BJ (cell line): ENCODE results near the gene NCBP1. TPM values are rescaled to one million over a fixed set of nuclear protein-coding genes. Genes with fewer than 3 reads are reported as not detected.

Experiments used
- CTCF ChIA-PET: fragments of 350-600 bp; formaldehyde crosslinking; extraction: SDS; loops from one replicate; lab custom pipeline; 2021; ENCODE audit warnings: antibody characterized with exemption, inconsistent platforms; lab: Yijun Ruan, JAX
- POLR2A ChIA-PET: fragments of 300-600 bp; sonication (Branson Sonifier 250); formaldehyde crosslinking; extraction: SDS; loops from one replicate; lab custom pipeline; 2021; ENCODE audit warnings: antibody characterized with exemption; lab: Charles Lee
- DNase-seq: peaks from one replicate; pipeline ENCODE4 v3.0.0-alpha.2; 2011; ENCODE audit warnings: low read depth
- H3K27me3 ChIP-seq: 2 replicates; pipeline ENCODE4 v1.6.0; 2011; ENCODE audit warnings: low read length; ENCODE audit not compliant: control insufficient read depth, insufficient read depth
- H3K36me3 ChIP-seq: 2 replicates; pipeline ENCODE4 v1.5.1; 2011; ENCODE audit warnings: low read length; ENCODE audit not compliant: control insufficient read depth, insufficient read depth
- H3K4me3 ChIP-seq: 2 replicates; pipeline ENCODE4 v1.5.1; 2011; ENCODE audit warnings: low read depth, mild to moderate bottlenecking, control low read depth, low read length
- CTCF ChIP-seq: IDR thresholded peaks from 2 replicates; pipeline ENCODE4 v1.5.1; 2011; ENCODE audit warnings: low read depth, mild to moderate bottlenecking, control low read depth, inconsistent platforms, low read length, moderate library complexity; ENCODE audit not compliant: insufficient read depth
- polyA plus RNA-seq: library from polyadenylated mRNA; depleted of rRNA; stranded (reverse); fragments of >200 nt; gene quantifications from 2 replicates; pipeline ENCODE4 v1.2.3, GENCODE V29; 2011

The NCBP1 gene
- polyA plus RNA-seq, 1 experiment = 11.0 TPM

DNA sequence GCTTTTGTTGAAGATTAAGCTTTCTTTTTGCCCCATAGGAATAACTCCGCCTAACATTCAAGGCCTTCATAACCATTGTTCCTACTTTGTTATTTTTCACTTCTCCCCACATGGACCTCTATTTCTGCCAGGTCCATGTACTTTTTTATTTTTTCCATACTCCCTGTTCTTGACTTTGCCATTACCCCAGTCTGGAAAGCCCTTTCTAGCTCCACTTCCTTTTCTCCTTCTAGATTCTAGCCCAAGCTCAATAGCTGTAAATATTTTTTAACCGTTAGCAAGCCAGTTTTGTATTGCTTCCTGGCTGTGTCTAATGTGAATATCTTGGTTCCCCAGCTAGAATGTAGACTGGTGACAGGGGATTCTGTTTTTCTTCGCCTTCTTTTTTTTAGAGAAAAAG lies 26.1 kb downstream of the NCBP1 start:
- Histone ChIP-seq H3K27me3 (no peaks in the 10 kb centered on the region), H3K36me3 (peaks cover 18% of the 10 kb centered on the region), H3K4me3 (no peak overlapping the region)
- TF ChIP-seq CTCF = no peak
- DNase-seq = no peak
- CTCF ChIA-PET = interaction anchor here (0.8 to 1.6 kb wide), 2 partner anchors 12 to 20 kb away, joined by 4 to 9 read pairs; no protein-coding TSS in a partner anchor
- POLR2A ChIA-PET = no interaction called here

DNA sequence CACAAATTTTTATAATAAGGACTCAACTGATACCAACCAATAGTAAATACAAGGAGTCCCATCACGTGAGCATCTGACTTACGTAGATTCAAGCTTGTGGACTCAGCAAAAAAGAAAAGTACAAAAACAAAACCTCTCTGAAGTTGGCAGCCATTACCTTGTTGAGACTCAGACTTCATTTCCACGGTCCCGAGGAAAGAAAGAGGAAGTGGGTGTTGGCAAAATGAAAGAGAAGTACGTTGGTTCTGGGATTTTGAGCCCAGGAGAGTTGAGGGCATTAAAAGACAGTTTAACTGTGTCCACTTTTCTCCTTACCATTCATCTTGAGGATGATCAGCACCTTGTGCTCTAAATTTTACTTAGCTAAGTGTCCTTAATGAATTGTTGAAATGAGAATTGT lies 26.7 kb downstream of the NCBP1 start:
- POLR2A ChIA-PET = no interaction called here
- peaks cover 17% of the 10 kb centered on the region for H3K36me3 ChIP-seq
- CTCF ChIA-PET = interaction anchor here (1.6 kb wide), 1 partner anchor 21 kb away, joined by 9 read pairs; no protein-coding TSS in a partner anchor
- TF ChIP-seq CTCF = no peak
- no peak for DNase-seq
- H3K27me3 ChIP-seq = no peaks in the 10 kb centered on the region
- no peak overlapping the region for H3K4me3 ChIP-seq

DNA sequence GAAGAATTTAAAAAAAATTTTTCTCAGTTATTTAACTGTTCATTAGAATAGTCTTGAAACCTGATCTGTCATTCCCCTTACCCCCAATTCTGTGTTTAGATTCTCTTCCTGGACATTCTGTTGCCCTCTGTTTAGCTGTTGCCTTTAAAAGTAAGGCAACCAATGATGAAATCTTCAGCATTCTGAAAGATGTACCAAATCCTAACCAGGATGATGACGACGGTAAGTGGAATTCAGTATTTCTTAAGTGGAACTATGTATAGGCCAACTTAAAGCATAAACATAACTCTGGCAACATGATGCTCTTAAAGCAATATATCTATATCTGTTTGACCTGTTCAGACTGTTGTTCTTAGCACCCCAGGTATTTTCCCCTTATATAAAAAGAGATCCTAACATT lies 27.2 kb downstream of the NCBP1 start:
- no peak for TF ChIP-seq CTCF
- ChIA-PET POLR2A (no interaction called here), CTCF (interaction anchor here (0.6 to 1.6 kb wide), 3 partner anchors 10 to 27 kb away, joined by 3 to 9 read pairs (median 4); no protein-coding TSS in a partner anchor)
- H3K36me3 ChIP-seq = peaks cover 17% of the 10 kb centered on the region
- no peak overlapping the region for H3K4me3 ChIP-seq
- no peak for DNase-seq
- no peaks in the 10 kb centered on the region for H3K27me3 ChIP-seq

DNA sequence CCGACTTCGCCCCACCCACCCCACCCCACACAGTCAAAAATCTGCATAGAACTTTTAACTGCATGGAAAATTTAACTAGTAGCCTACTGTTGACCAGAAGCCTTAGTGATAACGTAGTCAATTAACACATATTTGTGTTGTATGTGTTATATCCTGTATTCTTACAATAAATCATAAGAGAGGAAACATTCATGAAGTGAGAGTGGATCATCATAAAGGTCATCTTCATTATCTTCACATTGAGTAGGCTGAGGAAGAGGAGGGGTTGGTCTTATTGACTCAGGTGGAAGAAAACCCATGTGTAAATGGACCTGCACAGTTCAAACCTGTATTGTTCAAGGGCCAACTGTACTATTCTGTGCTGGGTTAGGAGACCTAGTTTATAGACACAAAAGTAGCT lies 32.1 kb downstream of the NCBP1 start:
- ChIA-PET POLR2A (no interaction called here), CTCF (no interaction called here)
- peaks cover 15% of the 10 kb centered on the region for H3K36me3 ChIP-seq
- TF ChIP-seq CTCF = no peak
- no peak overlapping the region for H3K4me3 ChIP-seq
- no peak for DNase-seq
- no peaks in the 10 kb centered on the region for H3K27me3 ChIP-seq

DNA sequence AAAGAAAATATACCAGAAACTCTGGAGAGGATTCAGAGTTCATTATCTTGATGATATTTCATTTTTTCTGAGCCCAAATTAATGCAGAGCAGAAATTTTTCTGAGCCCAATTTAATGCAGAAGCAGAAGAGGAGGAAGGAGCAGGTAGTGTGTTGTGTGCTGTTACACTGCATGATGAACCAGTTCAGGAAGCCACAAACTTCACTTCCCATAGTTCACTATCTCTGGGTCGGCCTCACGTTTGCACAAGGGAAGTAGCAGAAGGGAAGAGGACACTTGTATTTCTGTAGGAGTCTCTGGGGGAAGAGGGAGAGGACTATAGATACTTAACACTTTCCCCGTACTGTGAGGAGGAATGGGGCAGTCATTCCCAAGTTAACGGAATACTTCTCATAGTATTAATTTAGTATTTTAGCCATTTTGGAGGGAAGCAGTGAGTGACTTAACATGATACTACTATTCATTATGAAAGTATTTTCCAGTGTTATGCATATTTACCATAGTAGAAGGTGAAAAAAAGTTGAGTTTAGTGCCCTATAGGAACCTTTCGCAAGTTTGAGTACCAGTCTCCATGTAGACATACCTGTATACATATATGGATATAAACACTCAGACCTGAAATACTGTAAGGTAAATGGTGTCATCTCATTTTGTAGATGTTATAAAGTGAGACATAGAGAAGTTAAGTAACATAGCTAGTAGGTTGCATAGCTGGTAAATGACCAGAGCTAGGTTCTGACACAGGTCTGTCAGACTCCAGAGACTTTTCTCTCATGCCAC lies 33.5 kb downstream of the NCBP1 start:
- ChIA-PET CTCF (interaction anchor here (0.8 to 1.8 kb wide), 3 partner anchors 10 to 19 kb away, joined by 3 to 7 read pairs (median 3); no protein-coding TSS in a partner anchor), POLR2A (no interaction called here)
- no peak for DNase-seq
- Histone ChIP-seq H3K4me3 (no peak overlapping the region), H3K36me3 (peaks cover 16% of the 10 kb centered on the region), H3K27me3 (no peaks in the 10 kb centered on the region)
- TF ChIP-seq CTCF = no peak
